LoVo (cell line): Measurements from ENCODE around the gene MRPS7.

Source experiments
- DNase-seq: peaks from one replicate; pipeline ENCODE4 v3.0.0-alpha.2; 2016; ENCODE audit warnings: low spot score

MRPS7 gene

GRCh38 chr17:75308732-75309629, 47.3 kb downstream of the MRPS7 start:
- DNase-seq: peak; percentile 58

GRCh38 chr17:75313941-75314551, 52.4 kb downstream of the MRPS7 start:
- no peak for DNase-seq

GRCh38 chr17:75315541-75316243, 54.0 kb downstream of the MRPS7 start:
- DNase-seq: no peak
